Esophagus squamous epithelium (tissue), 5 donors: ENCODE data around the gene PGGT1B. TPM values are rescaled to one million over a fixed set of nuclear protein-coding genes. Genes with fewer than 3 reads are reported as not detected.
A peak's percentile ranks its signal among the peaks of the same experiment; 100 is the strongest.

Source experiments
- DNase-seq: peaks from one replicate; lab custom pipeline; 2025; lab: John Stamatoyannopoulos, UW
- H3K27ac ChIP-seq, 4 donors: fragments of 200-600 bp; sonication (generic); one replicate each; pipeline ENCODE4 v1.5.1; 2016 to 2019; ENCODE audit warnings: mild to moderate bottlenecking in 1 of 4
- H3K27me3 ChIP-seq, 4 donors: fragments of 200-600 bp; sonication (generic); 1 replicate in 3 of 4; 2 replicates in 1 of 4; pipeline versions ENCODE4 v1.5.1 to v1.6.0; 2017 to 2021; ENCODE audit warnings: antibody characterized with exemption in 1 of 4
- H3K36me3 ChIP-seq, 3 donors: fragments of 200-600 bp; sonication (generic); one replicate each; pipeline ENCODE4 v1.5.1; 2016 to 2019
- H3K4me1 ChIP-seq, 3 donors: fragments of 200-600 bp; sonication (generic); one replicate each; pipeline ENCODE4 v1.5.1; 2017 to 2019
- H3K4me3 ChIP-seq, 4 donors: fragments of 200-600 bp; sonication (generic); 1 replicate in 3 of 4; 2 replicates in 1 of 4; pipeline ENCODE4 v1.5.1; 2016 to 2019; ENCODE audit warnings: mild to moderate bottlenecking in 2 of 4, moderate library complexity in 1 of 4
- H3K9me3 ChIP-seq, 3 donors: fragments of 200-600 bp; sonication (generic); one replicate each; pipeline ENCODE4 v1.5.1; 2016 to 2019
- CTCF ChIP-seq, 6 experiments: fragments of 450-650 bp in 4 of 6; fragments of 200-600 bp in 2 of 6; sonication (generic) in 2 of 6; IDR thresholded peaks; one replicate each; pipeline ENCODE4 v1.5.1; 2016 to 2019; ENCODE audit warnings: antibody characterized with exemption in 6 of 6, mild to moderate bottlenecking in 4 of 6, moderate library complexity in 4 of 6
- POLR2A ChIP-seq, 4 donors: fragments of 450-650 bp; IDR thresholded peaks; one replicate each; pipeline ENCODE4 v1.6.1; 2017; ENCODE audit warnings: antibody characterized with exemption in 4 of 4, mild to moderate bottlenecking in 4 of 4, moderate library complexity in 3 of 4
- WGBS, 2 donors: methylation state at CpG; one replicate each; pipeline ENCODE4 v1.1.5; 2018; 5-methylcytosine and 5-hydroxymethylcytosine counted together
- intact Hi-C: fragments of 100-400 bp; cut with DNase I; formaldehyde crosslinking; loops from one replicate; pipeline ENCODE4 v1.15.0; 2022
- total RNA-seq, 4 donors: library from RNA; depleted of rRNA; stranded (reverse); fragments of >200 nt; gene quantifications; one replicate each; pipeline ENCODE4 v1.1.0, GENCODE V29; 2016
- donor health status: DM: yes; HTN: yes; CAD: no.

PGGT1B gene
- total RNA-seq, 4 donors from 2014 or later, result 11.3 to 15.7 (median 13.6) TPM

DNA sequence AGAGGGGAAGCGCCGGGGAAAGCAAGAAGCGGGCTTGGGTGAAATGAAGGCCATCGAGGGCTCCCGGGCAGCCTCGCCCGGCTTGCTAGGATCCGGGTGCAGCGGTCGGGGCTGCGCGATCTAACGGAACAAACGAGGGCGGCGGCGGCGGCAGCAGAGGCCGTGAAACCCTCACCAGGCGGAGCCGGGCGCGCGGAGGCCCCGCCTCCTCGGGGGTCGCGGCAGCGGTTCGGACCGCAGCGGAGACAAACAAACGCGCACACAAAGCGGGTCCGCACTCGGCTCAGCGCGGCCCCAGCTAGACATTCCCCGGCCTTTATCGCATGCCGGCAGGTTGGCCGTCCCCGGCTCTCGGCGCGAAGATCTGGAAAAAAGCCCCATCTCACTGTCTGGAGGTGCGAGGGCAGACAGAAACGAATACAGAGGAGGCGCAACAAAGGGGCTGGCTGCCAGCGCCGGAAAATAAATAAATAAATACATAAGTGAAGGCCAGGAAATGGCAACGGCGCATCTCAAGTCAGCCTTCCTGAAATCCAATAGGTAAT lies 82.4 kb downstream of the PGGT1B start:
- no peaks in the 10 kb centered on the region for H3K9me3 ChIP-seq
- H3K4me3 ChIP-seq, result peak overlapping the region; percentile 19 to 65 (median 44)
- peaks cover 10 to 98% (median 33%) of the 10 kb centered on the region in 4 donors for H3K27me3 ChIP-seq
- DNase-seq, result no peak
- intact Hi-C loops, result no loop called here
- peaks cover 8 to 20% (median 11%) of the 10 kb centered on the region in 3 donors for H3K4me1 ChIP-seq
- no peaks in the 10 kb centered on the region for H3K36me3 ChIP-seq
- H3K27ac ChIP-seq, result no peak overlapping the region
- 1 to 5% methylated on average over 7 of the region's 54 CpGs for WGBS, 2 donors
- TF ChIP-seq POLR2A (IDR thresholded peaks at IDR 0.05) (no peak), CTCF (IDR thresholded peaks at IDR 0.05) (no peak)

GRCh38 chr5:115179394-115180164 lies 83.1 kb downstream of the PGGT1B start:
- H3K4me3 ChIP-seq, result peak overlapping the region; percentile 19 to 65 (median 44)
- no peak for DNase-seq
- no peak for TF ChIP-seq CTCF (IDR thresholded peaks at IDR 0.05)
- no peak for TF ChIP-seq POLR2A (IDR thresholded peaks at IDR 0.05)
- H3K9me3 ChIP-seq, result no peaks in the 10 kb centered on the region
- peaks cover 8 to 20% (median 11%) of the 10 kb centered on the region in 3 donors for H3K4me1 ChIP-seq
- H3K36me3 ChIP-seq, result no peaks in the 10 kb centered on the region
- no peak overlapping the region for H3K27ac ChIP-seq
- 2 to 5% methylated on average over 32 to 34 of the region's 56 CpGs for WGBS, 2 donors
- H3K27me3 ChIP-seq, result peaks cover 10 to 97% (median 33%) of the 10 kb centered on the region in 4 donors
- intact Hi-C loops, result no loop called here

DNA sequence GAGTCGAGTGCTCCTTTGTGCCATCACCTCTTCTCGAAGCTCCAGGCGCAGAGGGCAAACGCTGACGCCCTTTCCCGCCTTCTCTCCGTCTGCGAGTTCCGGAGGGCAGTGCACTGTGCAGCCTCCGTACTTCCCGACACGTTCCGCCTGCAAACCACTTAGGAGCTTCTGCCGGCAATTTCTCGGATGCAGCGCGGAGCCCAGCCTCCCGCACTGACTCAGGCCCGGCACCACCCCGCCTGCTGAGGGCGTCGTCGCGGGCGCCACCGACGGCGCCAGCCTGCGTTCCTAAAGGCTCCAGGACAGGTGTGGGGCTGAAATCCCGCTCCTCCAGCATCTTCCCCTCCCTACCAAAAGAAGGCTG lies 83.7 kb downstream of the PGGT1B start:
- H3K36me3 ChIP-seq, result no peaks in the 10 kb centered on the region
- peak overlapping the region in 2 of 4 donors; percentile 51 to 65 for H3K4me3 ChIP-seq
- H3K27ac ChIP-seq, result no peak overlapping the region
- peaks cover 8 to 20% (median 11%) of the 10 kb centered on the region in 3 donors for H3K4me1 ChIP-seq
- intact Hi-C loops, result no loop called here
- TF ChIP-seq POLR2A (IDR thresholded peaks at IDR 0.05) (no peak), CTCF (IDR thresholded peaks at IDR 0.05) (no peak)
- no peak for DNase-seq
- peaks cover 10 to 97% (median 33%) of the 10 kb centered on the region in 4 donors for H3K27me3 ChIP-seq
- no peaks in the 10 kb centered on the region for H3K9me3 ChIP-seq
- 57 to 60% methylated on average over 7 to 18 of the region's 30 CpGs for WGBS, 2 donors

DNA sequence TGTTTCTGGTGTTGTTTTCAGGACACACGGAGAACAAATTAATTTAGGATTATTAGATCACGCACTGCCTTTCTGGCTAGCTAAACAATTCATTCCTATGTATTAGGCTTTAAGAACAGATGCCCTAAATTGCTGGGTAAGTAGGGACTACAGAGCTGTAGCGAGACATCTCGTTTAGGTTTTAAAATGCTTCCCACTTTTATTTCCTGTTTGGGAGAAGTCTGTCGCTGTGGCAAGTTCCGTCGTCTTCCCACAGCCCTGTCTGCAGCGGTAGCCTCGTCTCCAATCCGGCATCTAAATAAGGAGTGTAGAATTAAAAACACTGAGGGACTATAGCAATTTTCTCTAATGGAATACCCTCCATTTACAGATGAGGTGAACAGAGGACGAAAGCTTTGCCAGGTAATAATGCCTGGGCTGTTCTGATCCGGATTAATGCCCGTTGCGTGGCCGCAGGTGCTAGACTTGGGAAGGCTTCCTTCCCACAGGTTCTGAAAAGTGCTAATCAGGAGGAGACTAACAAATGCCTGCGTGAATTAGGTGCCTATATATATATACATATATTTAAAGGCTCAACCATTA lies 91.7 kb downstream of the PGGT1B start:
- Histone ChIP-seq H3K4me1 (peaks cover 13 to 28% (median 14%) of the 10 kb centered on the region in 3 donors), H3K9me3 (peaks cover 0 to 4% (median 0%) of the 10 kb centered on the region in 3 donors), H3K27me3 (peaks cover 0 to 96% (median 3%) of the 10 kb centered on the region in 4 donors), H3K36me3 (no peaks in the 10 kb centered on the region), H3K4me3 (peak overlapping the region in 3 of 4 donors; percentile 61 to 84 (median 66)), H3K27ac (no peak overlapping the region)
- intact Hi-C loops, result no loop called here
- 30 to 37% methylated on average over 12 to 16 of the region's 16 CpGs for WGBS, 2 donors
- DNase-seq, result no peak
- TF ChIP-seq POLR2A (IDR thresholded peaks at IDR 0.05), result no peak
- TF ChIP-seq CTCF (IDR thresholded peaks at IDR 0.05), result no peak
